Measurements from ENCODE around the gene FAM20C.

DNA sequence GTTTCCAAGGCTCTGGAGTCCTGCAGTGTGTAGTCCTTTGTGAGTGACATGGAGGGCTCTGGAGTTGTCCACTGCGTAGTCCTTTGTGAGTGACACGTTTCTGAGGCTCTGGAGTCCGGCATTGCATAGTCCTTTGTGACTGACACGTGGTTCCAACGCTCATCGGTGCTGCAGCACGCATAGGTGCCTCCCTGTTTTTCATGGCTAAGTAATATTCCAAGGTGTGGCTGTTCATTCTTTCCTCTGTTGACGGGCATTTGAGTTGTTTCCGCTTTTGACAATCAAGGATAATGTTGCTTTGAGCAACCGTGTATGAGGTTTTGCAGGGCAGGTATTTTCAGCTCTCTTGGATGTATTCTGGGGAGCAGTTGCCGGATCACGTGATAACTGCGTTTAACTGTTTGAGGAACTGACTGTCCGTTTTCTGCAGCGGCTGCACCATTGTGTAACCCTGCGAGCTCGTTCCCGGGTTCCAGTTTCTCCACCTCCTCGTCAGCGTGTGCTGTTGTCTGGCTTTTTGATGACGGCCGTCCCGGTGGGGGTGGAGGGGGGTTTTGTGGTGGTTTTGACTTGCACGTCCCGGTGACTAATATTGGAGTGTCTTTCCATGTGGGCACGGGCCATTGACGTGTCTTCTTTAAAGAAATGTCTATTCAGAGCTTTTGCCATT lies 21.1 kb downstream of the FAM20C start:
- TF ChIP-seq, protein P1, sequence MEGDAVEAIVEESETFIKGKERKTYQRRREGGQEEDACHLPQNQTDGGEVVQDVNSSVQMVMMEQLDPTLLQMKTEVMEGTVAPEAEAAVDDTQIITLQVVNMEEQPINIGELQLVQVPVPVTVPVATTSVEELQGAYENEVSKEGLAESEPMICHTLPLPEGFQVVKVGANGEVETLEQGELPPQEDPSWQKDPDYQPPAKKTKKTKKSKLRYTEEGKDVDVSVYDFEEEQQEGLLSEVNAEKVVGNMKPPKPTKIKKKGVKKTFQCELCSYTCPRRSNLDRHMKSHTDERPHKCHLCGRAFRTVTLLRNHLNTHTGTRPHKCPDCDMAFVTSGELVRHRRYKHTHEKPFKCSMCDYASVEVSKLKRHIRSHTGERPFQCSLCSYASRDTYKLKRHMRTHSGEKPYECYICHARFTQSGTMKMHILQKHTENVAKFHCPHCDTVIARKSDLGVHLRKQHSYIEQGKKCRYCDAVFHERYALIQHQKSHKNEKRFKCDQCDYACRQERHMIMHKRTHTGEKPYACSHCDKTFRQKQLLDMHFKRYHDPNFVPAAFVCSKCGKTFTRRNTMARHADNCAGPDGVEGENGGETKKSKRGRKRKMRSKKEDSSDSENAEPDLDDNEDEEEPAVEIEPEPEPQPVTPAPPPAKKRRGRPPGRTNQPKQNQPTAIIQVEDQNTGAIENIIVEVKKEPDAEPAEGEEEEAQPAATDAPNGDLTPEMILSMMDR (conservative IDR thresholded peaks at IDR 0.05 in 1 of 2, IDR thresholded peaks at IDR 0.05 in 1 of 2; ENCODE audit: extremely low read depth in 1 of 2, insufficient read depth in 1 of 2, low read depth in 1 of 2, low read length in 2 of 2), result no peak
- TF ChIP-seq EZH2 (IDR thresholded peaks at IDR 0.05; ENCODE audit: borderline replicate concordance, low read length), result no peak

Data from mammary epithelial cell (primary cell).